BLaER1 (cell line): ENCODE results near the gene ASB2.

ENCODE experiments used
- H3K27ac ChIP-seq: shearing (Covaris generic); formaldehyde crosslinking; 2 replicates; pipeline ENCODE4 v1.8.1; 2022
- H3K27me3 ChIP-seq: shearing (Covaris generic); formaldehyde crosslinking; 2 replicates; pipeline ENCODE4 v1.8.1; 2022
- H3K36me3 ChIP-seq: shearing (Covaris generic); formaldehyde crosslinking; 2 replicates; pipeline ENCODE4 v1.8.1; 2022
- H3K4me1 ChIP-seq: shearing (Covaris generic); formaldehyde crosslinking; 2 replicates; pipeline ENCODE4 v1.8.1; 2022
- H3K4me2 ChIP-seq: shearing (Covaris generic); formaldehyde crosslinking; 2 replicates; pipeline ENCODE4 v1.8.1; 2022
- H3K4me3 ChIP-seq: shearing (Covaris generic); formaldehyde crosslinking; 2 replicates; pipeline ENCODE4 v1.8.1; 2022
- H3K9ac ChIP-seq: shearing (Covaris generic); formaldehyde crosslinking; 2 replicates; pipeline ENCODE4 v1.8.1; 2022
- H3K9me3 ChIP-seq: shearing (Covaris generic); formaldehyde crosslinking; 2 replicates; pipeline ENCODE4 v1.8.1; 2022
- H4K20me1 ChIP-seq: shearing (Covaris generic); formaldehyde crosslinking; 2 replicates; pipeline ENCODE4 v1.8.1; 2022
- Cebpa-rat ChIP-seq: shearing (Covaris generic); IDR thresholded peaks from 2 replicates; pipeline ENCODE4 v1.8.1; 2022

ASB2 gene

GRCh38 chr14:93976477-93977057 is at the start of gene ASB2:
Gene ASB2, minus strand, starts transcription at chr14:93976570. Its CDS starts 12,031 bp downstream, at chr14:93964539.
- Histone ChIP-seq H3K27me3 (peaks cover 46% of the 10 kb centered on the region), H4K20me1 (no peaks in the 10 kb centered on the region), H3K4me1 (peaks cover 69% of the 10 kb centered on the region), H3K9ac (no peak within 1 kb of the TSS), H3K4me3 (peak within 1 kb of the TSS; percentile 40), H3K4me2 (peak within 1 kb of the TSS; percentile 82), H3K27ac (no peak within 1 kb of the TSS), H3K36me3 (no peaks in the 10 kb centered on the region), H3K9me3 (peaks cover 9% of the 10 kb centered on the region; the same call in 1 of the 2 replicates)
- TF ChIP-seq Cebpa-rat, result no peak

- Histone ChIP-seq H4K20me1 (no peaks in the 10 kb centered on the region; the same call in 1 of the 2 replicates), H3K27ac (no peak overlapping the region), H3K9ac (no peak overlapping the region), H3K4me1 (peaks cover 54% of the 10 kb centered on the region), H3K9me3 (no peaks in the 10 kb centered on the region), H3K27me3 (no peaks in the 10 kb centered on the region), H3K4me2 (peak overlapping the region; percentile 79; the same call in 1 of the 2 replicates), H3K4me3 (no peak overlapping the region), H3K36me3 (no peaks in the 10 kb centered on the region)
- TF ChIP-seq Cebpa-rat, result no peak
Observed at GRCh38 chr14:94025720-94026119, 49.4 kb upstream of the ASB2 start.

- no peak overlapping the region for H3K27ac ChIP-seq
- H3K4me2 ChIP-seq, result no peak overlapping the region
- no peaks in the 10 kb centered on the region; the same call in 1 of the 2 replicates for H4K20me1 ChIP-seq
- H3K9me3 ChIP-seq, result no peaks in the 10 kb centered on the region
- no peaks in the 10 kb centered on the region for H3K36me3 ChIP-seq
- peaks cover 54% of the 10 kb centered on the region for H3K4me1 ChIP-seq
- no peak for TF ChIP-seq Cebpa-rat
- no peaks in the 10 kb centered on the region for H3K27me3 ChIP-seq
- no peak overlapping the region for H3K9ac ChIP-seq
- H3K4me3 ChIP-seq, result no peak overlapping the region
Observed at GRCh38 chr14:94024549-94024948, 48.2 kb upstream of the ASB2 start.

GRCh38 chr14:94022532-94023411 is 46.4 kb upstream of the ASB2 start:
- H3K4me1 ChIP-seq, result peaks cover 36% of the 10 kb centered on the region
- H3K27me3 ChIP-seq, result no peaks in the 10 kb centered on the region
- peak overlapping the region; percentile 60 for H3K4me2 ChIP-seq
- no peaks in the 10 kb centered on the region; the same call in 1 of the 2 replicates for H4K20me1 ChIP-seq
- no peaks in the 10 kb centered on the region for H3K9me3 ChIP-seq
- no peak overlapping the region for H3K9ac ChIP-seq
- no peaks in the 10 kb centered on the region for H3K36me3 ChIP-seq
- no peak overlapping the region for H3K4me3 ChIP-seq
- H3K27ac ChIP-seq, result no peak overlapping the region
- no peak for TF ChIP-seq Cebpa-rat

- Histone ChIP-seq H3K4me3 (no peak overlapping the region), H3K4me1 (peaks cover 26% of the 10 kb centered on the region), H3K27ac (no peak overlapping the region), H3K9ac (no peak overlapping the region), H4K20me1 (no peaks in the 10 kb centered on the region; the same call in 1 of the 2 replicates), H3K27me3 (no peaks in the 10 kb centered on the region), H3K36me3 (no peaks in the 10 kb centered on the region), H3K9me3 (no peaks in the 10 kb centered on the region), H3K4me2 (peak overlapping the region; percentile 60)
- TF ChIP-seq Cebpa-rat, result no peak
Observed at GRCh38 chr14:94021416-94022157, 45.2 kb upstream of the ASB2 start.

- H3K27me3 ChIP-seq, result no peaks in the 10 kb centered on the region
- no peak overlapping the region for H3K9ac ChIP-seq
- no peak overlapping the region for H3K4me3 ChIP-seq
- H3K9me3 ChIP-seq, result no peaks in the 10 kb centered on the region
- peak overlapping the region; percentile 60 for H3K4me2 ChIP-seq
- no peak for TF ChIP-seq Cebpa-rat
- H3K36me3 ChIP-seq, result no peaks in the 10 kb centered on the region
- peaks cover 26% of the 10 kb centered on the region for H3K4me1 ChIP-seq
- no peaks in the 10 kb centered on the region; the same call in 1 of the 2 replicates for H4K20me1 ChIP-seq
- no peak overlapping the region for H3K27ac ChIP-seq
Observed at GRCh38 chr14:94021001-94021400, 44.6 kb upstream of the ASB2 start.

- Histone ChIP-seq H3K9me3 (no peaks in the 10 kb centered on the region), H3K9ac (no peak overlapping the region), H3K27ac (no peak overlapping the region), H3K36me3 (no peaks in the 10 kb centered on the region), H3K4me3 (no peak overlapping the region), H4K20me1 (no peaks in the 10 kb centered on the region; the same call in 1 of the 2 replicates), H3K4me1 (peaks cover 26% of the 10 kb centered on the region), H3K4me2 (no peak overlapping the region), H3K27me3 (no peaks in the 10 kb centered on the region)
- no peak for TF ChIP-seq Cebpa-rat
Observed at GRCh38 chr14:94020267-94020666, 43.9 kb upstream of the ASB2 start.

- Histone ChIP-seq H3K27me3 (no peaks in the 10 kb centered on the region), H3K27ac (no peak overlapping the region), H4K20me1 (no peaks in the 10 kb centered on the region; the same call in 1 of the 2 replicates), H3K36me3 (no peaks in the 10 kb centered on the region), H3K9me3 (no peaks in the 10 kb centered on the region), H3K4me2 (no peak overlapping the region), H3K4me1 (peaks cover 26% of the 10 kb centered on the region), H3K4me3 (no peak overlapping the region), H3K9ac (no peak overlapping the region)
- no peak for TF ChIP-seq Cebpa-rat
Observed at GRCh38 chr14:94019329-94019728, 43.0 kb upstream of the ASB2 start.

GRCh38 chr14:94018308-94018707 is 41.9 kb upstream of the ASB2 start:
- TF ChIP-seq Cebpa-rat, result no peak
- H3K36me3 ChIP-seq, result no peaks in the 10 kb centered on the region
- no peak overlapping the region for H3K9ac ChIP-seq
- H3K27ac ChIP-seq, result no peak overlapping the region
- no peaks in the 10 kb centered on the region for H3K9me3 ChIP-seq
- no peaks in the 10 kb centered on the region; the same call in 1 of the 2 replicates for H4K20me1 ChIP-seq
- H3K27me3 ChIP-seq, result no peaks in the 10 kb centered on the region
- H3K4me3 ChIP-seq, result no peak overlapping the region
- peaks cover 25% of the 10 kb centered on the region for H3K4me1 ChIP-seq
- H3K4me2 ChIP-seq, result no peak overlapping the region
